ENCODE data around the gene SDC3.

DNA sequence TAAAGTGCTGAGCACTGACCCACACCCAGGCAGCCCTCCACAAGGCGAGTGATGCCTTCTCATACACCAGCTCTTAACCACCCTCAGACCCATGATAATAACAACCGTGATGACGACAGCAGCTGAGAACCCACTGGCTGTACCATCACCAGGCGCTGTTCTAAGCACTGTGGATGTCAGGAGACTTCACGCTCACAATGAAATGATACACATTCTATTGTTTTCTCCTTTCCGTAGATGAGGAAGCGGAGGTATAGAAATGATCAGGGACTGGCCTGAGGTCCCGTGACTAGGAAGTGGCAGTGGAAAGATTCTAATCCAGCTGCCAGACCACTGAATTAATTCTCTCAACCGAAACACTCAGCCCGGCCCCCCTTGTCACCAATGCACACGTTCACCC is 32.6 kb downstream of the SDC3 start:
- TF ChIP-seq GABPA (IDR thresholded peaks at IDR 0.05; ENCODE audit: borderline replicate concordance, insufficient read depth, low read length) (no peak), CEBPB (IDR thresholded peaks at IDR 0.05; ENCODE audit: low read depth, low read length) (no peak), FOSL1 (IDR thresholded peaks at IDR 0.05; ENCODE audit: insufficient read depth, low read depth, low read length) (no peak), POLR2A (IDR thresholded peaks at IDR 0.05; ENCODE audit: control extremely low read depth in 1 of 2, low read depth in 2 of 2, low read length in 2 of 2) (no peak), RFX5 (IDR thresholded peaks at IDR 0.05; ENCODE audit: borderline replicate concordance, low read depth, low read length) (no peak), POLR2AphosphoS5 (IDR thresholded peaks at IDR 0.05; ENCODE audit: low read depth, low read length) (no peak), EP300 (IDR thresholded peaks at IDR 0.05; ENCODE audit: borderline replicate concordance in 1 of 2, low read depth in 2 of 2, low read length in 2 of 2) (no peak), CHD2 (IDR thresholded peaks at IDR 0.05; ENCODE audit: low read length) (no peak)
- TF ChIP-seq, protein P1, sequence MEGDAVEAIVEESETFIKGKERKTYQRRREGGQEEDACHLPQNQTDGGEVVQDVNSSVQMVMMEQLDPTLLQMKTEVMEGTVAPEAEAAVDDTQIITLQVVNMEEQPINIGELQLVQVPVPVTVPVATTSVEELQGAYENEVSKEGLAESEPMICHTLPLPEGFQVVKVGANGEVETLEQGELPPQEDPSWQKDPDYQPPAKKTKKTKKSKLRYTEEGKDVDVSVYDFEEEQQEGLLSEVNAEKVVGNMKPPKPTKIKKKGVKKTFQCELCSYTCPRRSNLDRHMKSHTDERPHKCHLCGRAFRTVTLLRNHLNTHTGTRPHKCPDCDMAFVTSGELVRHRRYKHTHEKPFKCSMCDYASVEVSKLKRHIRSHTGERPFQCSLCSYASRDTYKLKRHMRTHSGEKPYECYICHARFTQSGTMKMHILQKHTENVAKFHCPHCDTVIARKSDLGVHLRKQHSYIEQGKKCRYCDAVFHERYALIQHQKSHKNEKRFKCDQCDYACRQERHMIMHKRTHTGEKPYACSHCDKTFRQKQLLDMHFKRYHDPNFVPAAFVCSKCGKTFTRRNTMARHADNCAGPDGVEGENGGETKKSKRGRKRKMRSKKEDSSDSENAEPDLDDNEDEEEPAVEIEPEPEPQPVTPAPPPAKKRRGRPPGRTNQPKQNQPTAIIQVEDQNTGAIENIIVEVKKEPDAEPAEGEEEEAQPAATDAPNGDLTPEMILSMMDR (IDR thresholded peaks at IDR 0.05; ENCODE audit: control extremely low read depth in 1 of 3, insufficient read depth in 1 of 3, low read depth in 1 of 3, low read length in 3 of 3), result no peak
